Astrocyte of the cerebellum (primary cell): ENCODE data around the gene CFAP100.

Experiments used
- DNase-seq: peaks from one replicate; pipeline ENCODE4 v3.0.0-alpha.2; 2011; ENCODE audit warnings: low read depth
- H3K4me3 ChIP-seq: 2 replicates; pipeline ENCODE4 v1.5.1; 2011; ENCODE audit warnings: mild to moderate bottlenecking, low read depth, low read length, moderate library complexity
- in situ Hi-C: cut with HindIII; loops from 2 replicates; pipeline ENCODE4 v1.10.0; 2017; ENCODE audit warnings: low sequenced_read_pairs
- TF ChIP-seq, protein P1 (sequence below): IDR thresholded peaks from 2 replicates; pipeline ENCODE4 v1.5.1; 2012; ENCODE audit warnings: low read length, low read depth, moderate library complexity, mild to moderate bottlenecking; ENCODE audit errors: missing control alignments

The CFAP100 gene

DNA sequence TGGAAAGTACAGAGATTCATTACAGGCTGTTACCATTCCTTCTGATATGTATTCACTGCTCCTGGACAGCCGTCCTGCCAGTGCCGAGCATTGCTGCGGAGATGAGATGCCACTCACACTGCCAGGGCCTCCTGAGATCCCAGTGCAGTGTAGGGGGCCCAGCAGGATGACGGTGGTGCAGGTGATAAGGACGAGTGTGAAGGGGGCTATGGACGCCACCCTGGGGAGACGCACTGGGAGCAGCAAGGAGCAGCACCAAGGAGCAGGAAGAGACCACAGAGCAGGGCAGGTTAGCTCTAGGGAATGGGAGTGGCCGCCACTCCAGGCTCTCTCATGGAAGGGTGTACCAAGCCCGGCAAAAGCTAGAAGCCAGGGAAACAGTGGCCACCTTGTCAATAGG lies 33.5 kb upstream of the CFAP100 start:
- H3K4me3 ChIP-seq, result no peak overlapping the region
- in situ Hi-C loops, result no loop called here
- no peak for DNase-seq
- TF ChIP-seq, protein P1, sequence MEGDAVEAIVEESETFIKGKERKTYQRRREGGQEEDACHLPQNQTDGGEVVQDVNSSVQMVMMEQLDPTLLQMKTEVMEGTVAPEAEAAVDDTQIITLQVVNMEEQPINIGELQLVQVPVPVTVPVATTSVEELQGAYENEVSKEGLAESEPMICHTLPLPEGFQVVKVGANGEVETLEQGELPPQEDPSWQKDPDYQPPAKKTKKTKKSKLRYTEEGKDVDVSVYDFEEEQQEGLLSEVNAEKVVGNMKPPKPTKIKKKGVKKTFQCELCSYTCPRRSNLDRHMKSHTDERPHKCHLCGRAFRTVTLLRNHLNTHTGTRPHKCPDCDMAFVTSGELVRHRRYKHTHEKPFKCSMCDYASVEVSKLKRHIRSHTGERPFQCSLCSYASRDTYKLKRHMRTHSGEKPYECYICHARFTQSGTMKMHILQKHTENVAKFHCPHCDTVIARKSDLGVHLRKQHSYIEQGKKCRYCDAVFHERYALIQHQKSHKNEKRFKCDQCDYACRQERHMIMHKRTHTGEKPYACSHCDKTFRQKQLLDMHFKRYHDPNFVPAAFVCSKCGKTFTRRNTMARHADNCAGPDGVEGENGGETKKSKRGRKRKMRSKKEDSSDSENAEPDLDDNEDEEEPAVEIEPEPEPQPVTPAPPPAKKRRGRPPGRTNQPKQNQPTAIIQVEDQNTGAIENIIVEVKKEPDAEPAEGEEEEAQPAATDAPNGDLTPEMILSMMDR, result no peak

DNA sequence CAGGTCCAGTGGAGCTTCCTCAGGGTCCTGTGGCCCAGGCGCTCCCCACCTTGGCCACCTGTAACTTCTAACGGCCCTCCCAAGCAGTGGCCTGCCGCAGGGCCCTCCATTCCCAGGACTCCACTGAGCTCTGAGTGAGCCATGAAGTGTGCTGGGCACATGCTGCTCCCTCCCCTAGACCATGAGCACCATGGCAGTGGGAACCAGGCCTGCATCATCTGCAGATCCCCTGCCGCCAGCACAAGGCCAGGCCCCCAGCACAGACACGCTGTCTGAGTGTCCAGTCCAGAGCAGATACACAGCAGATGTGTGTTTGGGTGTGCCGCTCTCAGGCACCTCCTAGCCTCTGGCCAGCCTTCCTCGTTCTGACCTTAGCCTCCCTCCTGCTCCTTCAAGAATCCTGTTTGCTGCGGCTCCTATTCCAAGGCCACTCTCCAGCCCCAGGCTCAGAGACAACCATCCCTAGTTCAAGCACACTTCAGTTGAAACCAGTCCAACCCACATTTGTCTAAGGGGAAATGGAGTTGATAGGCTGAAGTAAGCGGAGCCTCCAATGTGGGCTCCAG lies 30.5 kb upstream of the CFAP100 start:
- in situ Hi-C loops, result no loop called here
- H3K4me3 ChIP-seq, result no peak overlapping the region
- no peak for DNase-seq
- TF ChIP-seq, protein P1, result no peak

DNA sequence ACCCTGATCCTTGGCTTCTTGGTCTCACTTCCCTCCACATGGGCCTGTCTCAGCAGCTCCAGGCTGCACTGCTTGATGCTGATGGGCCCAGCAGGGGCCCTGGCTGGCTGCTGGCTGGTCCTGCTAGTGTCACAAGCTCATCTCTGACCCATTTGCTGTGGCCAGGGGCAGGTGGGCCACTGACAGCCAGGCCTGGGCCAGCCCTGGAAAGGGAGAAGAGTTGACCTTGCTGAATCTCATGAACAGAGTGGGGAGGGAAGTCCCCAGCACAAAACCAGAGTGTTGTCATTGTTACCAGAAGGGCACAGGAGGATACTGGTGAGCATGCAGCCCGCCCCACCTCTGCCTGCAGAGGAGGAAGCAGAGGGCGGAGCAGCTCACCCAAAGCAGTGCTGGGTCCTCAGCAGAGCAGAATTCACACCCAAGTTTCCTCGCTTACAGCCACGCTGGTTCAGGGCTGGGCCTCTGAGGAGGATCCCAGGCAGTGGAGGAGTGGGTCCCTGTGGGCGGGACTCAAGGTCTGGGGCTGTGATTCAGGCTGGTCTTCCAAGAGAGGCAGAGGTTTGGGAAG lies 29.9 kb upstream of the CFAP100 start:
- TF ChIP-seq, protein P1, result no peak
- in situ Hi-C loops, result no loop called here
- DNase-seq, result no peak
- no peak overlapping the region for H3K4me3 ChIP-seq

DNA sequence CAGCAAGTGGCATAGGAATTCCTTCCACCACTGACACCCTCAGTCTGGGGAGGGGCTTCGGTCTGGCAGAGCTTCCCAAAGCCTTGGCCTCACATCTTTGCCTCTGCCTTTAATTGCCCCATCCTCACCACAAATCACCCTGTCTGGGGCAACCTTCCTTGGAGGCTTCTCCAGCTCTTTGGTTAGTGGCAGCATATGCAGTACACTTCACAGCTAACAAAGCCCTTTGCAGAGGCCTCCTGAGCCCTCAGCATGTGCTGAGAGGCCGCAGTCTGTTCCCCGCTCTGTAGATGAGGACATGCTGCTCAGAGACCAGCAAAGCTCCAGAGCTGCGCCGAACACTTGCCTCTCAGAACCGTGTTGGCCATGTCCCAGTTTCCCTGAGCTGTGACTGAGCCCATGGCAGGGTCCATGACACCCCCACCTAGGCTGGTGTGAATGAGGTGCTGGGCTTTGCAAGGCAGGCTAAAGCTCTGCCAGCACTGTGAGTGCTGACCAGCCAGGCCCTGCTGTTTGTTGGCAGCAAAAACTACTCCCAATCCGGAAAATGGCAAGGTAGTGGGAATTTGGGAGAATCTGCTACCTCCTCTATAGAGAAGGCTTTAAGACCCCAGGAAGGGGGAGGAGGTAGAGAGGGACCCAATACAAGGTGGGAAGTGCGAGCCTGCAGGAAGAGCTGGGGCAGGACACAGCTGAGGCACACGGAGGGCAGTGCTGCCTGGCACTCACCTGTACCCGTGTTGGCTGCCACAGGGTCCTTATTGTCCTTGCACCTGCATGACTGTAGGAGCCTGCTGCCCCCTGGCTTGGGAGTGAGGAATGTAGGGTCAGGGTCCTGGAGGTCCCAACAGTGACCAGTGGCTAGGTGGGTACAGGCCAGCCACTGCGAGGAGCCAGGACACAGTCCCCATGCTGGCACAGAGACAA lies 29.1 kb upstream of the CFAP100 start:
- no peak for DNase-seq
- TF ChIP-seq, protein P1, result no peak
- in situ Hi-C loops, result no loop called here
- H3K4me3 ChIP-seq, result no peak overlapping the region

DNA sequence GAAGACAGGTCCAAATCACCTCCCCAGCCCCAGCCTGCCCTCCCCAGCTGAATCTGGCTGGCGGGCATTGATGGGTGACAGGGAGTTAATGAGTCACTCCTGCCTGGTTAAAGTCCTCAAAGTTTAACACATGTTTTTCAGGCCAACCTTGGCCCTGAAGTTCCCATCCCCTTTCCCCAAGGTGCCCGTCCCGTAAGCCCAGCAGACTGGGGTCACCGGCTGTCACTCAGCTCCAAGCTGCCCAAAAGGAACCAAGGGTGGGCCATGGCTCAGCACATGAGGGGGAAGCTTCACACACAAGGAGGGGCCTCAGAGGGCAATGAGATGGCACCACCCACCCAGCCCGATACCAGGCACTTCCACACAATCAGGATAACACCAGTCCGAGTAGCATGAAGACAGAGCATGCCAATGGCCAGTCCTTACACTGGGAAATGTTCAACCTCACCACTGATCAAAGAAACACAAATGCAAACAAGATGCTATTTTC lies 27.3 kb upstream of the CFAP100 start:
- DNase-seq, result no peak
- TF ChIP-seq, protein P1, result no peak
- in situ Hi-C loops, result no loop called here
- no peak overlapping the region for H3K4me3 ChIP-seq

DNA sequence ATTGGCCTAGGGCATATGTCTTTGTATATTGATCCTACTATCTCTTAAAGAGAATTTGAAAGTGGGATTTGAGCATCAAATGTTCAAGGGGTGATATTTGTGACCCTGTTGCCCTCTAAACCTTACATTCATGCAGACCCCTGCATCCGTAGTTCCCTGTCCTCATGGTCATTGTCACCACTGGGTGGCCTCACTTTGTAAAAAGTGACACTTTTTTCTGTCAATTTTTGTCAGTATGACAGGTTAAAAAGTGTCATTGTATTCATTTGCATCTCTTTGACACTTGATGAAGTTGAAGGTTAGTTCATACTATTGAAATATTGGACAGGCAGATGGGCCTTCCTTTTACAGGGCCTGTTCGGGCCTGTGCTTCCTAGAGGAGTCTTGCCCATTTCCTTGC lies 25.2 kb upstream of the CFAP100 start:
- in situ Hi-C loops, result no loop called here
- no peak for DNase-seq
- no peak overlapping the region for H3K4me3 ChIP-seq
- TF ChIP-seq, protein P1, result no peak
